Measurements from ENCODE around the gene GUCY2F. TPM values are rescaled to one million over a fixed set of nuclear protein-coding genes. Genes with fewer than 3 reads are reported as not detected.
A peak's percentile ranks its signal among the peaks of the same experiment; 100 is the strongest.

GUCY2F gene
- total RNA-seq, 1 experiment from 2014 or later = not detected

DNA sequence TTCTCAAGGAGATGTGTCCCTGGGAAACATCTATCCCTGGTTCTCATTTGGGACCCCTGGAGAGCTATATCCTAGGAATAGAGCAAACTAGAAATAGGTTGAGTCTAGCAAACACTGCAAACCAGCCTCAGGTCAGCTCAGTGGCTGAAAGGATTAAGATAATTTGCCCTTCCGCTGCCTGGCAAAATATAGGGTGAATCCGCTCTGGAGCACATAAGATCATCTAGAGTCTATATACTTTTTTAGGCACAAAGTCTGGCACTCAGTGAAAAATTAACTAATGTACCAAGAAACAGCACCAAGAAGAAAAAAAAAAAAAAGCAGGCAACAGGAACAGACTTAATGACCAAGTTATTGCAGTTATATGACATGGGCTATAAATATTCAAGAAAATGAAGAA is 7.3 kb upstream of the GUCY2F start:
- DNase-seq = no peak
- Mint-ChIP-seq H3K4me1 (ENCODE audit: low read depth, unreplicated experiment) (no peaks in the 10 kb centered on the region), H3K27ac (ENCODE audit: unreplicated experiment) (no peak overlapping the region), H3K9me3 (ENCODE audit: unreplicated experiment) (no peaks in the 10 kb centered on the region), H3K4me3 (ENCODE audit: unreplicated experiment) (no peak overlapping the region), H3K27me3 (ENCODE audit: insufficient read depth, unreplicated experiment) (peaks cover 9% of the 10 kb centered on the region), H3K36me3 (ENCODE audit: insufficient read depth, unreplicated experiment) (no peaks in the 10 kb centered on the region)
- no peaks in the 10 kb centered on the region for H3K27me3 ChIP-seq (replicated peaks; ENCODE audit: control insufficient read depth, insufficient read depth, low read length)
- no peak for TF ChIP-seq CTCF (IDR thresholded peaks at IDR 0.05; ENCODE audit: insufficient read depth in 1 of 2, low read depth in 1 of 2, low read length in 1 of 2, severe bottlenecking in 1 of 2, unreplicated experiment in 1 of 2)
- ChIA-PET POLR2A (no interaction called here), CTCF (no interaction called here)
- no peaks in the 10 kb centered on the region for H3K9me3 ChIP-seq
- no TSS peak for BruUV-seq (replicated peaks)
- intact Hi-C loops (cut with micrococcal nuclease; ENCODE audit: unreplicated experiment) = no loop called here
- H3K4me3 ChIP-seq (ENCODE audit: low read depth, low read length) = no peak overlapping the region
- no peaks in the 10 kb centered on the region for H3K4me1 ChIP-seq
- no peaks in the 10 kb centered on the region for H3K36me3 ChIP-seq (ENCODE audit: control insufficient read depth, insufficient read depth, low read length)

DNA sequence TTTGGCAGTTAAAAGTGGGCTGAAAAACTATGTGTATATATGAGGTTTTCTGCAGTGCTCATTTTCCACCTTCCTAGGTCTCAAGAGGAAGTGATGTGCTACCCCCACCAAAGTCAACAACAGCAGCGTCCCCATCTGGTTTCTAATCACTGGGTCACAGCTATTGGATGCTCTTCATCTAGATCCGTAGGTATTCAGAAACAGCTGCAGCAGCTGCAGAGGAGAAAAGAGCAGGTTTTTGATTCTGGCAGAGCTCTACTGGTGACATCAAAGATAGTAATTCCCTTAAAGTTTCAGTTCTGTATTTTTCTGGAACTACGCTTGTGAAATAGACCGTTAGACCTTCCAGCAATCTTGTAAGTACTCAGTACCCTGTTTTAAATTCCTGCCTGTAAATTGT is 5.8 kb upstream of the GUCY2F start:
- ChIA-PET POLR2A (no interaction called here), CTCF (no interaction called here)
- Mint-ChIP-seq H3K4me3 (ENCODE audit: unreplicated experiment) (no peak overlapping the region), H3K27ac (ENCODE audit: unreplicated experiment) (no peak overlapping the region), H3K27me3 (ENCODE audit: insufficient read depth, unreplicated experiment) (peaks cover 3% of the 10 kb centered on the region), H3K36me3 (ENCODE audit: insufficient read depth, unreplicated experiment) (no peaks in the 10 kb centered on the region), H3K4me1 (ENCODE audit: low read depth, unreplicated experiment) (no peaks in the 10 kb centered on the region), H3K9me3 (ENCODE audit: unreplicated experiment) (no peaks in the 10 kb centered on the region)
- no peak for DNase-seq
- Histone ChIP-seq H3K27me3 (replicated peaks; ENCODE audit: control insufficient read depth, insufficient read depth, low read length) (no peaks in the 10 kb centered on the region), H3K4me1 (no peaks in the 10 kb centered on the region), H3K4me3 (ENCODE audit: low read depth, low read length) (no peak overlapping the region), H3K36me3 (ENCODE audit: control insufficient read depth, insufficient read depth, low read length) (no peaks in the 10 kb centered on the region), H3K9me3 (no peaks in the 10 kb centered on the region)
- intact Hi-C loops (cut with micrococcal nuclease; ENCODE audit: unreplicated experiment) = no loop called here
- no TSS peak for BruUV-seq (replicated peaks)
- no peak for TF ChIP-seq CTCF (IDR thresholded peaks at IDR 0.05; ENCODE audit: insufficient read depth in 1 of 2, low read depth in 1 of 2, low read length in 1 of 2, severe bottlenecking in 1 of 2, unreplicated experiment in 1 of 2)

DNA sequence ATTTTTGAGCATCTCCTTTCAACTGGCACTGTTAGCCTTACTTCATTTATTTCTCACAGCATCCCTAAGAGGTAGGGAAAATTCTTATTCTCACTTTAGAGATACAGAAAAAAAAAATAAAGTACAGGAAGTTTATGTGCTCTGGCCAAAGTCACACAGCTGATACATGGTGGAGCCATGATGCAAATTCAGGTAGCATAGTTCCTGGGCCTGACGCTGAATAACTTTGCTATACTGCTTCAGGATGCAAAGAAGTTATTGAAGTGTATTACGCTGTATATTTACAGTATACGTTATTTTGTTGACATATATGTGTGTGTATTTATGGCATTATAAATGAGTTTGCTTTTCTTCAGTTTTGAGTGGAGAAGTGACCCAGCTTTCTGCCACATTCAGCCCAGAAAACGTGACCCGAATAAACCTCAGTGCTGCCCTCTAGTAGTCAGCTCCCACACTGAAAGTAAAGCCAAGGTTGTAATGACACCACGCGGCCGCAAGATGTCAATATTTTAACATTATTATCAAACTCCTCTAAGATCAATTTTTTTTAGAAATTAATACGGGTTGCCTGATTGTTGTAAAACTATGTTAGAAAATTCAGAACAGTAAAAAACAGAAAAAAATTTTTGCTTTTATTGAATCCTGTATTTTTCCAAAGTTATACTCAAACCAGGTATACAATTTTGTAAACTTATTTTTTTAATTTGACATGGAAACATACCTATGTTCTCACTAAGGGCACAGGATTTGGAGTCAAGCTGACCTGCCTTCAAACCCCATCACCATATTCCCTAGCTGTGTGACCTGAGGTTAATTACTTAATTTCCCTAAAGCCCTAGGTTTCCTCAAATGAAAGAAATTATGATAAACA is 3.8 kb upstream of the GUCY2F start:
- H3K9me3 ChIP-seq = no peaks in the 10 kb centered on the region
- intact Hi-C loops (cut with micrococcal nuclease; ENCODE audit: unreplicated experiment) = loop anchor here (1.0 to 2.0 kb wide), 3 partner anchors 51 to 406 kb away; partner anchors contain the start of gene NXT2
- DNase-seq = peak; percentile 46 to 52
- BruUV-seq (replicated peaks) = no TSS peak
- no peaks in the 10 kb centered on the region for H3K27me3 ChIP-seq (replicated peaks; ENCODE audit: control insufficient read depth, insufficient read depth, low read length)
- ChIA-PET CTCF (interaction anchor here (0.6 to 1.5 kb wide), 10 partner anchors 11 to 405 kb away, joined by 3 to 18 read pairs (median 5); partner anchors contain the start of gene NXT2), POLR2A (interaction anchor here (0.8 kb wide), 1 partner anchor 52 kb away, joined by 4 read pairs; the partner anchor contains the start of gene NXT2)
- peak; percentile 90 to 91 for TF ChIP-seq CTCF (IDR thresholded peaks at IDR 0.05; ENCODE audit: insufficient read depth in 1 of 2, low read depth in 1 of 2, low read length in 1 of 2, severe bottlenecking in 1 of 2, unreplicated experiment in 1 of 2)
- Mint-ChIP-seq H3K4me1 (ENCODE audit: low read depth, unreplicated experiment) (no peaks in the 10 kb centered on the region), H3K27me3 (ENCODE audit: insufficient read depth, unreplicated experiment) (peaks cover 8% of the 10 kb centered on the region), H3K9me3 (ENCODE audit: unreplicated experiment) (no peaks in the 10 kb centered on the region), H3K36me3 (ENCODE audit: insufficient read depth, unreplicated experiment) (no peaks in the 10 kb centered on the region), H3K27ac (ENCODE audit: unreplicated experiment) (no peak overlapping the region), H3K4me3 (ENCODE audit: unreplicated experiment) (no peak overlapping the region)
- no peaks in the 10 kb centered on the region for H3K36me3 ChIP-seq (ENCODE audit: control insufficient read depth, insufficient read depth, low read length)
- no peak overlapping the region for H3K4me3 ChIP-seq (ENCODE audit: low read depth, low read length)
- H3K4me1 ChIP-seq = no peaks in the 10 kb centered on the region
